Glutamatergic neuron (in vitro differentiated cells): ENCODE data around the gene CROCC2. TPM values are rescaled to one million over a fixed set of nuclear protein-coding genes. Genes with fewer than 3 reads are reported as not detected.
A peak's percentile ranks its signal among the peaks of the same experiment; 100 is the strongest.

Experiments used
- DNase-seq: peaks from one replicate; pipeline ENCODE4 v3.0.0; 2022
- H3K27ac Mint-ChIP-seq: one replicate; pipeline ENCODE4 v1.8.0; 2020; ENCODE audit warnings: mild to moderate bottlenecking, mixed read lengths, inconsistent platforms; ENCODE audit not compliant: unreplicated experiment
- H3K27me3 Mint-ChIP-seq: one replicate; pipeline ENCODE4 v1.8.0; 2020; ENCODE audit warnings: mild to moderate bottlenecking, moderate library complexity, mixed read lengths, inconsistent platforms; ENCODE audit not compliant: unreplicated experiment
- H3K36me3 Mint-ChIP-seq: one replicate; pipeline ENCODE4 v1.8.0; 2020; ENCODE audit warnings: mild to moderate bottlenecking, mixed read lengths, inconsistent platforms; ENCODE audit not compliant: unreplicated experiment
- H3K4me1 Mint-ChIP-seq: one replicate; pipeline ENCODE4 v1.8.0; 2020; ENCODE audit warnings: mild to moderate bottlenecking, low read depth, mixed read lengths, inconsistent platforms; ENCODE audit not compliant: unreplicated experiment
- H3K4me3 Mint-ChIP-seq: one replicate; pipeline ENCODE4 v1.8.0; 2020; ENCODE audit warnings: mild to moderate bottlenecking, mixed read lengths, inconsistent platforms; ENCODE audit not compliant: unreplicated experiment
- H3K9me3 Mint-ChIP-seq: one replicate; pipeline ENCODE4 v1.8.0; 2020; ENCODE audit warnings: mild to moderate bottlenecking, moderate library complexity, mixed read lengths, inconsistent platforms; ENCODE audit not compliant: unreplicated experiment
- total RNA-seq: library from RNA; stranded (reverse); fragmentation: NEBNext Ultra II Directional; extraction: Animal tissue kit (Norgen Biotek cat#: 25700); gene quantifications from one replicate; pipeline ENCODE4 v1.2.1, GENCODE V29; 2021; ENCODE audit not compliant: unreplicated experiment
- TF ChIP-seq, protein P1 (sequence below): fragments of 200-600 bp; sonication (generic); IDR thresholded peaks from one replicate; pipeline ENCODE4 v1.5.0; 2021; ENCODE audit not compliant: partially characterized antibody, unreplicated experiment

CROCC2 gene
- total RNA-seq, 1 donor from 2014 or later, result not detected

DNA sequence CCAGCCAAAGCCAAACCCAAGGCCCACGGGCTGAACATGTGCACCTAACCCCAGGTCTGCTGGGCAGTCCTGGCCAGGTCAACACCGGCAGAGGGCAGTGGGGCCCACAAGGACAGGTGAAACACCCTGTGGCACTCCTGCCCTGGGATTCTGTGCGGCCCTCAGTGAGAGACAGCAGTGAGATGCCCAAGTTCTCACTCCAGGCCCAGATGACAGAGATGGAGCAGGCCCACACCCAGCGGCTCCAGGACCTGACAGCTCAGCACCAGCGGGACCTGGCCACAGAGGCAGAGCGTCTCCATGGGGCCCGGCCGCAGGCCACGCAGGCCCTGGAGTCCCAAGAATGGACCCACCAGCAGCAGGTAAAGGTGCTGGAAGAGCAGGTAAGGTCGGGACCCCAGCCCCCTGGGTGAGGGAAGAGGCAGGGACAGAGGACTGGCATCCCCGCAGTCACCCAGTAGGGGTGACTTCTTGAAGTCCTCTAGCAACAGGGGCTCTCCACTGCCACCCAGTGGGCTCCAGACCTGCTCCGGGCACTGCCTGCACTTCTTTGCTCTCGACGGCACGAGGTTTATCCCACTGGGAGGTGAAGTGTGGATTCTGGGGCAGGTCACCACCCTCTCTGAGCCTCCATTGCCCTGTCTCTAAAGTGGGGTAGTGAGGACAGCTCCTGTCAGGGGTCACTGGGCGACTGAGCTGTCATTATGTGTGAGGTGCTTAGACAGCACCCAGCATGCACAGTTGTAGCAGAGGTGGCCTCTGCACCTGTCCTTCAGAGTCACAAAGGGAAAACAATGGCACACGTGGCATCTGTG, 83.5 kb downstream of the CROCC2 start:
- H3K27ac Mint-ChIP-seq, result no peak overlapping the region
- TF ChIP-seq, protein P1, sequence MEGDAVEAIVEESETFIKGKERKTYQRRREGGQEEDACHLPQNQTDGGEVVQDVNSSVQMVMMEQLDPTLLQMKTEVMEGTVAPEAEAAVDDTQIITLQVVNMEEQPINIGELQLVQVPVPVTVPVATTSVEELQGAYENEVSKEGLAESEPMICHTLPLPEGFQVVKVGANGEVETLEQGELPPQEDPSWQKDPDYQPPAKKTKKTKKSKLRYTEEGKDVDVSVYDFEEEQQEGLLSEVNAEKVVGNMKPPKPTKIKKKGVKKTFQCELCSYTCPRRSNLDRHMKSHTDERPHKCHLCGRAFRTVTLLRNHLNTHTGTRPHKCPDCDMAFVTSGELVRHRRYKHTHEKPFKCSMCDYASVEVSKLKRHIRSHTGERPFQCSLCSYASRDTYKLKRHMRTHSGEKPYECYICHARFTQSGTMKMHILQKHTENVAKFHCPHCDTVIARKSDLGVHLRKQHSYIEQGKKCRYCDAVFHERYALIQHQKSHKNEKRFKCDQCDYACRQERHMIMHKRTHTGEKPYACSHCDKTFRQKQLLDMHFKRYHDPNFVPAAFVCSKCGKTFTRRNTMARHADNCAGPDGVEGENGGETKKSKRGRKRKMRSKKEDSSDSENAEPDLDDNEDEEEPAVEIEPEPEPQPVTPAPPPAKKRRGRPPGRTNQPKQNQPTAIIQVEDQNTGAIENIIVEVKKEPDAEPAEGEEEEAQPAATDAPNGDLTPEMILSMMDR, result no peak
- no peak overlapping the region for H3K4me3 Mint-ChIP-seq
- no peaks in the 10 kb centered on the region for H3K36me3 Mint-ChIP-seq
- peaks cover 12% of the 10 kb centered on the region for H3K27me3 Mint-ChIP-seq
- DNase-seq, result peak; percentile 38
- peaks cover 8% of the 10 kb centered on the region for H3K4me1 Mint-ChIP-seq
- peaks cover 8% of the 10 kb centered on the region for H3K9me3 Mint-ChIP-seq

DNA sequence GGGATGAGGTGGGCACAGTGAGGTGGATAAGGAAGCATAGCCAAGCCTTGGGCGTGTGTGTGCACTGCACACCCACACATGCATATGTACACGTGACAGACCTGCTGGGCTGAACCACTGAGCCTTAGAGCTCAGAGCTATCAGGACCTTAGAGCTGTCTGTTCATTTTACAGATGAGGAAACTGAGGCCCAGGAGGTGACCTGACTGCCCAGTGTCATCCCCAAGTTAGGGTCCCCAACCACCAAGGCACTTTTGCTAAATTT, 84.1 kb downstream of the CROCC2 start:
- peaks cover 8% of the 10 kb centered on the region for H3K4me1 Mint-ChIP-seq
- no peak overlapping the region for H3K4me3 Mint-ChIP-seq
- TF ChIP-seq, protein P1, result no peak
- H3K9me3 Mint-ChIP-seq, result peaks cover 8% of the 10 kb centered on the region
- H3K36me3 Mint-ChIP-seq, result no peaks in the 10 kb centered on the region
- peaks cover 12% of the 10 kb centered on the region for H3K27me3 Mint-ChIP-seq
- H3K27ac Mint-ChIP-seq, result no peak overlapping the region
- no peak for DNase-seq

DNA sequence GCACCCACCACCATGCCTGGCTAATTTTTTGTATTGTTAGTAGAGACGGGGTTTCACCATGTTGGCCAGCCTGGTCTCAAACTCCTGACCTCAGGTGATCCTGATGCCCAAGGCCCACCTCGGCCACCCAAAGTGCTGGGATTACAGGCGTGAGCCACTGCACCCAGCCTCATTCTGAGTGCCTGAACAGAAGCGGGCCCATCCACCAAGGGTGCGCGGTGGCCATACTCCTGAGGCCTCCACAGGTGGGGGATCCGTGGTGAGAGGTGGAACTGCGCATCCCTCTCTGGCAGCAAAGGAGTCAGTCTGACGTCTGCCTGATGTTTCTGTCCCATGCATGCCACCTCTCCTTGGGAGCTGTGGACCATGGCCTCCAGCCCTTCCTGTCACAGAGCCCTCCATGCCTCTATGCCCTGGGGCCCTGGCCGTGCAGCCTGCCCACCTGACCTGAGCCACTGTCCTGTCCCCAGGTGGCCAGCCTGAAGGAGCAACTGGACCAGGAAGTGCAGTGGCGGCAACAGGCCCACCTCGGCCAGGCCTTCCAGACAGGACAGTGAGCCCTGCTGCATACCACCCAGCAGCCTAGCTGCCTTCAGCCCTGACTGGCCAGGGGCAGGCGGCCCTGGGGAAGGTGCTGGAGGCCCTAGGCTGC, 84.7 kb downstream of the CROCC2 start:
- TF ChIP-seq, protein P1, result no peak
- Mint-ChIP-seq H3K4me1 (peaks cover 8% of the 10 kb centered on the region), H3K27ac (peak overlapping the region; percentile 97), H3K27me3 (peaks cover 12% of the 10 kb centered on the region), H3K9me3 (peaks cover 6% of the 10 kb centered on the region), H3K36me3 (no peaks in the 10 kb centered on the region), H3K4me3 (no peak overlapping the region)
- no peak for DNase-seq

DNA sequence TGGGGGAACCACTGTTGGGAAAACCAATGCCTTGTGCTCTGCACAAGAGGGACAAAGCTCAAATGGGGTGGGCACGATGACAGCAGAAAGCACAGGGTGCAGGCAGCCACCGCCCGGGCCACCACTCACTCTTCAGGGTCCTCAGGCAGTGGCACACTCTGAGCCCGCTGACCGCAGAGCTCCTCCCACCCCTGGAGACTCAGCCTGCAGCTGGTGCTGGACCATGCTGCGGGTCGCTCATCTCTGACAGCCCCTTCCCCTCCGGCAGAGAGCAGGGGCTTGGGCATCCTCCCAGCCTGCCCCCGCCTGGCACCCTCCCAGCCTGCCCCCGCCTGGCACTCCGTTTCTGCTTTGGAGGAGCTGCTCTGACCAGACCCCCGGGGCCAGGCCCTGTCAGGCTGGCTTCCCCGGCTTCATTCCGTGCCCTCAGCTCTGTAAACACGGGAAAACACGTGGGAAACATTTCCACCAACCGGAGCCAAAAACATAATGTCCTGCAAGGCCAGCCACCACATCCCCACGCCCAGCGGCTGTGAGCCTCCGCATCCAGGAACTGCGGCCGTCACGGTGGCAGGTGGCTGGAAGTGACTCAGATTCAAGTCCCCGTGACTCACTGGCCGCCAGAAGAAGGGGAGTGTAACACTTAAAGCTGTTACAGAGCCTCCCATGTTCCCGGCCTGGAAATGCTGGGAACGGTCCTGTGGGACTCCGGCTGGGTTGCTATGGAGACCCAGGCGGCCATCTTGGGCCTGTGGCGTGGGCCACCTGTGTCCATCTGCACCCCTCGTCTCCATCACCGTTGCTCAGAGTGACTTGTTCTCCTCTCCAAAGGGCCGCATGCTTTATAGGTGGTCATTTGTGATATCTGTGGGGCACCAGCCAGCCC, 85.5 kb downstream of the CROCC2 start:
- Mint-ChIP-seq H3K27me3 (peaks cover 12% of the 10 kb centered on the region), H3K4me1 (peaks cover 8% of the 10 kb centered on the region), H3K36me3 (no peaks in the 10 kb centered on the region), H3K9me3 (peaks cover 6% of the 10 kb centered on the region), H3K4me3 (peak overlapping the region; percentile 59), H3K27ac (peak overlapping the region; percentile 97)
- TF ChIP-seq, protein P1, result no peak
- DNase-seq, result peak; percentile 90
